SJCRH30 (cell line): ENCODE results near the gene PIK3C2B. TPM values are rescaled to one million over a fixed set of nuclear protein-coding genes. Genes with fewer than 3 reads are reported as not detected.

ENCODE experiments used
- DNase-seq, 2 experiments: peaks; one replicate each; pipeline ENCODE4 v3.0.0-alpha.2; 2015 to 2020
- H3K27ac ChIP-seq: fragments of 250-450 bp; sonication (Bioruptor Pico); 2 replicates; pipeline ENCODE4 v1.5.1; 2020; ENCODE audit warnings: mild to moderate bottlenecking, moderate library complexity
- H3K27me3 ChIP-seq: fragments of 250-450 bp; sonication (Bioruptor Pico); 2 replicates; pipeline ENCODE4 v1.5.1; 2020; ENCODE audit warnings: mild to moderate bottlenecking, moderate library complexity
- H3K36me3 ChIP-seq: fragments of 250-450 bp; sonication (Bioruptor Pico); 2 replicates; pipeline ENCODE4 v1.5.1; 2020; ENCODE audit warnings: mild to moderate bottlenecking, moderate library complexity
- H3K4me1 ChIP-seq: fragments of 250-450 bp; sonication (Bioruptor Pico); 2 replicates; pipeline ENCODE4 v1.5.1; 2020; ENCODE audit warnings: mild to moderate bottlenecking, moderate library complexity
- H3K4me3 ChIP-seq: fragments of 250-450 bp; sonication (Bioruptor Pico); 2 replicates; pipeline ENCODE4 v1.5.1; 2020; ENCODE audit warnings: mild to moderate bottlenecking, moderate library complexity
- H3K9me3 ChIP-seq: fragments of 250-450 bp; sonication (Bioruptor Pico); replicated peaks from 2 replicates; pipeline ENCODE4 v1.5.1; 2020; ENCODE audit warnings: mild to moderate bottlenecking, moderate library complexity
- total RNA-seq: library from RNA; depleted of rRNA; stranded (reverse); fragments of >200 nt; shearing (Covaris generic); gene quantifications from 2 replicates; pipeline ENCODE4 v1.2.3, GENCODE V29; 2014

PIK3C2B gene
- total RNA-seq, 1 experiment from 2014 or later: 3.6 TPM

- peaks cover 19% of the 10 kb centered on the region for H3K4me1 ChIP-seq
- no peak overlapping the region for H3K4me3 ChIP-seq
- H3K27ac ChIP-seq: no peak overlapping the region
- H3K9me3 ChIP-seq: no peaks in the 10 kb centered on the region
- DNase-seq: peak in 1 of 2 experiments; percentile 38
- H3K36me3 ChIP-seq: no peaks in the 10 kb centered on the region
- H3K27me3 ChIP-seq: no peaks in the 10 kb centered on the region
Measured at GRCh38 chr1:204478172-204478899, 16.3 kb downstream of the PIK3C2B start.

- no peak for DNase-seq
- Histone ChIP-seq H3K27me3 (no peaks in the 10 kb centered on the region), H3K4me1 (peaks cover 19% of the 10 kb centered on the region), H3K36me3 (no peaks in the 10 kb centered on the region), H3K27ac (no peak overlapping the region), H3K9me3 (no peaks in the 10 kb centered on the region), H3K4me3 (no peak overlapping the region)
Measured at GRCh38 chr1:204477036-204477740, 17.4 kb downstream of the PIK3C2B start.

- DNase-seq: no peak
- H3K4me1 ChIP-seq: peaks cover 19% of the 10 kb centered on the region
- H3K36me3 ChIP-seq: no peaks in the 10 kb centered on the region
- H3K27ac ChIP-seq: no peak overlapping the region
- no peaks in the 10 kb centered on the region for H3K9me3 ChIP-seq
- H3K4me3 ChIP-seq: no peak overlapping the region
- no peaks in the 10 kb centered on the region for H3K27me3 ChIP-seq
Measured at GRCh38 chr1:204476563-204476962, 18.0 kb downstream of the PIK3C2B start.

- H3K9me3 ChIP-seq: no peaks in the 10 kb centered on the region
- DNase-seq: peak; percentile 72 to 80
- no peak overlapping the region for H3K4me3 ChIP-seq
- no peaks in the 10 kb centered on the region for H3K36me3 ChIP-seq
- H3K27me3 ChIP-seq: no peaks in the 10 kb centered on the region
- H3K4me1 ChIP-seq: peaks cover 19% of the 10 kb centered on the region
- no peak overlapping the region; the same call in 1 of the 2 replicates for H3K27ac ChIP-seq
Measured at GRCh38 chr1:204475656-204476432, 18.8 kb downstream of the PIK3C2B start.

- DNase-seq: no peak
- Histone ChIP-seq H3K9me3 (no peaks in the 10 kb centered on the region; the same call in 1 of the 2 replicates), H3K36me3 (no peaks in the 10 kb centered on the region), H3K27me3 (no peaks in the 10 kb centered on the region), H3K27ac (no peak overlapping the region), H3K4me1 (peaks cover 16% of the 10 kb centered on the region), H3K4me3 (no peak overlapping the region)
Measured at GRCh38 chr1:204473400-204473965, 21.1 kb downstream of the PIK3C2B start.

GRCh38 chr1:204472660-204473059, 21.9 kb downstream of the PIK3C2B start:
- Histone ChIP-seq H3K4me3 (no peak overlapping the region), H3K9me3 (no peaks in the 10 kb centered on the region; the same call in 1 of the 2 replicates), H3K27me3 (no peaks in the 10 kb centered on the region), H3K36me3 (no peaks in the 10 kb centered on the region), H3K27ac (no peak overlapping the region), H3K4me1 (peaks cover 16% of the 10 kb centered on the region)
- DNase-seq: no peak

- Histone ChIP-seq H3K9me3 (no peaks in the 10 kb centered on the region; the same call in 1 of the 2 replicates), H3K27me3 (no peaks in the 10 kb centered on the region), H3K4me3 (no peak overlapping the region), H3K27ac (no peak overlapping the region), H3K4me1 (peaks cover 23% of the 10 kb centered on the region), H3K36me3 (no peaks in the 10 kb centered on the region)
- no peak for DNase-seq
Measured at GRCh38 chr1:204471687-204472086, 22.9 kb downstream of the PIK3C2B start.

- DNase-seq: no peak
- Histone ChIP-seq H3K4me3 (no peak overlapping the region), H3K4me1 (peaks cover 27% of the 10 kb centered on the region), H3K27ac (no peak overlapping the region), H3K9me3 (no peaks in the 10 kb centered on the region; the same call in 1 of the 2 replicates), H3K27me3 (no peaks in the 10 kb centered on the region), H3K36me3 (no peaks in the 10 kb centered on the region)
Measured at GRCh38 chr1:204469304-204469703, 25.3 kb downstream of the PIK3C2B start.

GRCh38 chr1:204468766-204469302, 25.8 kb downstream of the PIK3C2B start:
- H3K4me1 ChIP-seq: peaks cover 31% of the 10 kb centered on the region
- no peak for DNase-seq
- no peaks in the 10 kb centered on the region for H3K36me3 ChIP-seq
- no peaks in the 10 kb centered on the region; the same call in 1 of the 2 replicates for H3K9me3 ChIP-seq
- H3K27me3 ChIP-seq: no peaks in the 10 kb centered on the region
- H3K4me3 ChIP-seq: no peak overlapping the region
- H3K27ac ChIP-seq: no peak overlapping the region

- no peak for DNase-seq
- H3K4me1 ChIP-seq: peaks cover 31% of the 10 kb centered on the region
- no peaks in the 10 kb centered on the region; the same call in 1 of the 2 replicates for H3K9me3 ChIP-seq
Measured at GRCh38 chr1:204468206-204468605, 26.4 kb downstream of the PIK3C2B start.

GRCh38 chr1:204466416-204467405, 27.9 kb downstream of the PIK3C2B start:
- DNase-seq: peak in 1 of 2 experiments; percentile 35
- Histone ChIP-seq H3K36me3 (no peaks in the 10 kb centered on the region), H3K4me3 (no peak overlapping the region), H3K4me1 (peaks cover 31% of the 10 kb centered on the region), H3K9me3 (no peaks in the 10 kb centered on the region; the same call in 1 of the 2 replicates), H3K27ac (peak overlapping the region; percentile 64), H3K27me3 (no peaks in the 10 kb centered on the region)

More at GRCh38 chr1:204468206-204468605, 26.4 kb downstream of the PIK3C2B start:
- Histone ChIP-seq H3K4me3 (no peak overlapping the region), H3K36me3 (no peaks in the 10 kb centered on the region), H3K27ac (no peak overlapping the region), H3K27me3 (no peaks in the 10 kb centered on the region)

- Histone ChIP-seq H3K9me3 (no peaks in the 10 kb centered on the region; the same call in 1 of the 2 replicates), H3K27me3 (no peaks in the 10 kb centered on the region), H3K4me3 (peak overlapping the region; percentile 7), H3K27ac (peak overlapping the region; percentile 64), H3K36me3 (no peaks in the 10 kb centered on the region), H3K4me1 (peaks cover 31% of the 10 kb centered on the region)
- peak; percentile 92 to 95 for DNase-seq
Measured at GRCh38 chr1:204465546-204466415, 28.8 kb downstream of the PIK3C2B start.
